GM23338 (cell line): ENCODE data around the gene ECHDC3.

Experiments used
- CREB1 ChIP-seq: fragments of 250-450 bp; sonication (Bioruptor Pico); IDR thresholded peaks from 2 replicates; pipeline ENCODE4 v1.5.0; 2020; ENCODE audit warnings: low read depth, mild to moderate bottlenecking, moderate library complexity
- CTCF ChIP-seq, 2 experiments: fragments of 200-600 bp in 1 of 2; sonication (generic) in 1 of 2; conservative IDR thresholded peaks; 2 replicates each; pipeline versions ENCODE4 v1.5.1 to v1.6.1; 2016 to 2017; ENCODE audit warnings: antibody characterized with exemption in 2 of 2, low read depth in 2 of 2, mild to moderate bottlenecking in 2 of 2, moderate library complexity in 1 of 2
- EZH2 ChIP-seq: fragments of 200-600 bp; sonication (generic); IDR thresholded peaks from one replicate; pipeline ENCODE4 v1.8.0; 2017; ENCODE audit warnings: antibody characterized with exemption, mild to moderate bottlenecking, low read depth; ENCODE audit not compliant: unreplicated experiment
- EZH2phosphoT487 ChIP-seq: fragments of 200-600 bp; sonication (generic); IDR thresholded peaks from one replicate; pipeline ENCODE4 v1.8.1; 2018; ENCODE audit warnings: antibody characterized with exemption; ENCODE audit not compliant: unreplicated experiment
- JUNB ChIP-seq: IDR thresholded peaks from one replicate; pipeline ENCODE4 v1.6.1; 2016; ENCODE audit warnings: antibody characterized with exemption; ENCODE audit not compliant: unreplicated experiment
- NANOG ChIP-seq: IDR thresholded peaks from 2 replicates; pipeline ENCODE4 v1.6.1; 2016; ENCODE audit warnings: antibody characterized with exemption, borderline replicate concordance
- POLR2AphosphoS5 ChIP-seq: IDR thresholded peaks from 2 replicates; pipeline ENCODE4 v1.6.1; 2016; ENCODE audit warnings: antibody characterized with exemption, low read depth
- ZNF114 ChIP-seq: fragments of 250-450 bp; sonication (Bioruptor Pico); IDR thresholded peaks from 2 replicates; pipeline ENCODE4 v1.5.0; 2020; ENCODE audit warnings: mild to moderate bottlenecking, moderate library complexity
- ZNF331 ChIP-seq: fragments of 250-450 bp; sonication (Bioruptor Pico); IDR thresholded peaks from 2 replicates; pipeline ENCODE4 v1.5.0; 2020; ENCODE audit warnings: low read depth, mild to moderate bottlenecking, moderate library complexity
- TF ChIP-seq, protein P1 (sequence below): IDR thresholded peaks from 2 replicates; pipeline ENCODE4 v1.6.1; 2016; ENCODE audit warnings: antibody characterized with exemption
- TF ChIP-seq, protein P2 (sequence below): IDR thresholded peaks from one replicate; pipeline ENCODE4 v1.6.1; 2018; ENCODE audit warnings: antibody characterized with exemption; ENCODE audit not compliant: unreplicated experiment

DNA sequence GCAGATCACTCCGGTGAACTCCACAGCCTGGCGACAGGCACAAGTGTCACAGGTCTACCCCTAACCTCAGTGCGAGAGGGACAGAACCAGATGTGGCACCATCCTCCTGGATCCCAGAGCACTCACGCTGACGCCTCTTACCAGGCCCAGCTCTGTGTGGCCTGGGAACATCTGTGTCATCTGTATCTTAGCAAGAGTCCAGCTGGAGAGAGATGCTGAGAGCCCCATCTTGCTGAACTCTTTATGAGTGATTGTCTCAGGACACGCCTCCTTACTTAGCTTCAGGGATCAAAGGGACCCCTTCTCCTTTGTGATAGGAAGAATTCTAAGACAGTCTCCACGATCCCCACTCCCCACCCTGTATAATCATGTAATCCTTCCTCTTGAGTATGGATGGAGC, 71.0 kb downstream of the ECHDC3 start:
- no peak for TF ChIP-seq CTCF (conservative IDR thresholded peaks at IDR 0.05; ENCODE audit: low read depth in 2 of 2)
- TF ChIP-seq, protein P1, sequence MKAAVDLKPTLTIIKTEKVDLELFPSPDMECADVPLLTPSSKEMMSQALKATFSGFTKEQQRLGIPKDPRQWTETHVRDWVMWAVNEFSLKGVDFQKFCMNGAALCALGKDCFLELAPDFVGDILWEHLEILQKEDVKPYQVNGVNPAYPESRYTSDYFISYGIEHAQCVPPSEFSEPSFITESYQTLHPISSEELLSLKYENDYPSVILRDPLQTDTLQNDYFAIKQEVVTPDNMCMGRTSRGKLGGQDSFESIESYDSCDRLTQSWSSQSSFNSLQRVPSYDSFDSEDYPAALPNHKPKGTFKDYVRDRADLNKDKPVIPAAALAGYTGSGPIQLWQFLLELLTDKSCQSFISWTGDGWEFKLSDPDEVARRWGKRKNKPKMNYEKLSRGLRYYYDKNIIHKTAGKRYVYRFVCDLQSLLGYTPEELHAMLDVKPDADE: no peak
- TF ChIP-seq, protein P2, sequence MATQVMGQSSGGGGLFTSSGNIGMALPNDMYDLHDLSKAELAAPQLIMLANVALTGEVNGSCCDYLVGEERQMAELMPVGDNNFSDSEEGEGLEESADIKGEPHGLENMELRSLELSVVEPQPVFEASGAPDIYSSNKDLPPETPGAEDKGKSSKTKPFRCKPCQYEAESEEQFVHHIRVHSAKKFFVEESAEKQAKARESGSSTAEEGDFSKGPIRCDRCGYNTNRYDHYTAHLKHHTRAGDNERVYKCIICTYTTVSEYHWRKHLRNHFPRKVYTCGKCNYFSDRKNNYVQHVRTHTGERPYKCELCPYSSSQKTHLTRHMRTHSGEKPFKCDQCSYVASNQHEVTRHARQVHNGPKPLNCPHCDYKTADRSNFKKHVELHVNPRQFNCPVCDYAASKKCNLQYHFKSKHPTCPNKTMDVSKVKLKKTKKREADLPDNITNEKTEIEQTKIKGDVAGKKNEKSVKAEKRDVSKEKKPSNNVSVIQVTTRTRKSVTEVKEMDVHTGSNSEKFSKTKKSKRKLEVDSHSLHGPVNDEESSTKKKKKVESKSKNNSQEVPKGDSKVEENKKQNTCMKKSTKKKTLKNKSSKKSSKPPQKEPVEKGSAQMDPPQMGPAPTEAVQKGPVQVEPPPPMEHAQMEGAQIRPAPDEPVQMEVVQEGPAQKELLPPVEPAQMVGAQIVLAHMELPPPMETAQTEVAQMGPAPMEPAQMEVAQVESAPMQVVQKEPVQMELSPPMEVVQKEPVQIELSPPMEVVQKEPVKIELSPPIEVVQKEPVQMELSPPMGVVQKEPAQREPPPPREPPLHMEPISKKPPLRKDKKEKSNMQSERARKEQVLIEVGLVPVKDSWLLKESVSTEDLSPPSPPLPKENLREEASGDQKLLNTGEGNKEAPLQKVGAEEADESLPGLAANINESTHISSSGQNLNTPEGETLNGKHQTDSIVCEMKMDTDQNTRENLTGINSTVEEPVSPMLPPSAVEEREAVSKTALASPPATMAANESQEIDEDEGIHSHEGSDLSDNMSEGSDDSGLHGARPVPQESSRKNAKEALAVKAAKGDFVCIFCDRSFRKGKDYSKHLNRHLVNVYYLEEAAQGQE: no peak
- no peak for TF ChIP-seq JUNB
- no peak for TF ChIP-seq CREB1
- no peak for TF ChIP-seq EZH2
- no peak for TF ChIP-seq EZH2phosphoT487
- TF ChIP-seq POLR2AphosphoS5: no peak
- no peak for TF ChIP-seq ZNF331 (CRISPR knock-in tag)
- no peak for TF ChIP-seq NANOG
- TF ChIP-seq ZNF114: no peak
